Measurements from ENCODE around the gene SMAP1. TPM values are rescaled to one million over a fixed set of nuclear protein-coding genes. Genes with fewer than 3 reads are reported as not detected.

The SMAP1 gene
- total RNA-seq, 4 donors from 2014 or later: 29.4 to 36.6 (median 35.8) TPM

DNA sequence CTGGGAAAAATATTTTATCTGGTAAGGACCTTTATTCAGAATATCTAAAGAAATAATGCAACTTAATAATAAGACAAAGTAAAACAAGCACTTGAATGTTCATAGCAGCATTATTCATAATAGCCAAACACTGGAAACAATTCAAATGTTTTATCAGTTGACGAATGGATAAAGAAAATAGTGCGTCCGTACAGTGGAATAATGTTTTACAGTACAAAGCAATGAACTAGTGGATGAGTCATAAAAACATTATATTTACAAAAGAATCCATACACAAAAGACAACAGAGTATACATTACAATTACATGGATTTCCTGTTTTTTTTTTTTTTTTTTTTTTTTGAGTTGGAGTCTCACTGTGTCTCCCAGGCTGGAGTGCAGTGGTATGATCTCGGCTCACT lies 12.7 kb downstream of the SMAP1 start:
- Histone ChIP-seq H3K4me3 (no peak overlapping the region), H3K36me3 (no peaks in the 10 kb centered on the region), H3K27ac (no peak overlapping the region), H3K9me3 (no peaks in the 10 kb centered on the region), H3K4me1 (peaks cover 41 to 46% of the 10 kb centered on the region in 2 donors), H3K27me3 (no peaks in the 10 kb centered on the region)
- in situ Hi-C loops (cut with MboI; ENCODE audit: low sequenced_read_pairs in 4 of 4): loop anchor here in 3 of 4 donors (5.0 to 10.0 kb wide), 2 partner anchors 126 to 128 kb away; no protein-coding TSS in a partner anchor
- TF ChIP-seq, protein P1, sequence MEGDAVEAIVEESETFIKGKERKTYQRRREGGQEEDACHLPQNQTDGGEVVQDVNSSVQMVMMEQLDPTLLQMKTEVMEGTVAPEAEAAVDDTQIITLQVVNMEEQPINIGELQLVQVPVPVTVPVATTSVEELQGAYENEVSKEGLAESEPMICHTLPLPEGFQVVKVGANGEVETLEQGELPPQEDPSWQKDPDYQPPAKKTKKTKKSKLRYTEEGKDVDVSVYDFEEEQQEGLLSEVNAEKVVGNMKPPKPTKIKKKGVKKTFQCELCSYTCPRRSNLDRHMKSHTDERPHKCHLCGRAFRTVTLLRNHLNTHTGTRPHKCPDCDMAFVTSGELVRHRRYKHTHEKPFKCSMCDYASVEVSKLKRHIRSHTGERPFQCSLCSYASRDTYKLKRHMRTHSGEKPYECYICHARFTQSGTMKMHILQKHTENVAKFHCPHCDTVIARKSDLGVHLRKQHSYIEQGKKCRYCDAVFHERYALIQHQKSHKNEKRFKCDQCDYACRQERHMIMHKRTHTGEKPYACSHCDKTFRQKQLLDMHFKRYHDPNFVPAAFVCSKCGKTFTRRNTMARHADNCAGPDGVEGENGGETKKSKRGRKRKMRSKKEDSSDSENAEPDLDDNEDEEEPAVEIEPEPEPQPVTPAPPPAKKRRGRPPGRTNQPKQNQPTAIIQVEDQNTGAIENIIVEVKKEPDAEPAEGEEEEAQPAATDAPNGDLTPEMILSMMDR (IDR thresholded peaks at IDR 0.05 in 4 of 5, conservative IDR thresholded peaks at IDR 0.05 in 1 of 5): no peak
- TF ChIP-seq POLR2A (IDR thresholded peaks at IDR 0.05): no peak
- intact Hi-C loops (cut with DNase I; ENCODE audit: low total_unique reads): no loop called here
- ATAC-seq: no peak
- no peak for DNase-seq

DNA sequence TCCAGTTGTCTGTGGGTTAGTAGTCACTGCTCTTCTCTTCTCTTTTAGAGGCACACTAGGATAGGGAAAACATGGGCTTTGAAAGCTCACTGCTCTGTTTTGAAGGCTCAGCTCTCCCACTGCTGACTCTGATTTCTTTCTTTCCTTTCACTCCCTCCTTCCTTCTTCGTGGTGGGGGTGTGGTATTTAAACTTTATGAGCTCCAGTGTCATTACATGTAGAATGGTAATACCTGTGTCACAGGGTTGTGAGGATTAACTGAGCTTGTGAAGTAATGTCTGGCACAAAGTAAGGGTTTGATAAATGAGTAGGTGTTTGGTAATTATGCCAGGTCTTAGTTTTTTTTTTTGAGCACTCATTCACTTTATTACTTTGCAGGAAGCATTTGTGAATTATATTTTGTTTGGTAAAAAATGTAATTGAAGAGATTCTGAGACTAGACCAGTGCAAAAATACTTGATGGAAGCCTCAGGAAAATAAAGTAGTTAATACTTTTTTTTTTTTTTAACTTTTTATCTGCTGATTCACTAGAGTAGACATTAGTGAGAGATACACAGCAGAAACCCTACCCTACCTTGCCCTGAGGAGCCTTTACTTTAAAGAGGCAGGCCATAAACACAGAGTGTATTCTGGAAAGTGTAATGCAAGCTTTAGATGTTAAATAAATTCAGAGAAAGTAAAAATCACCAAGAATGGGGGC lies 17.3 kb downstream of the SMAP1 start:
- intact Hi-C loops (cut with DNase I; ENCODE audit: low total_unique reads): loop anchor here (1.0 to 5.0 kb wide), 3 partner anchors 16 to 118 kb away; partner anchors contain the start of gene SDHAF4
- H3K36me3 ChIP-seq: no peaks in the 10 kb centered on the region
- H3K9me3 ChIP-seq: no peaks in the 10 kb centered on the region
- DNase-seq (peak in 1 of 2 donors; percentile 33), ATAC-seq (peak; percentile 97 to 98)
- H3K27me3 ChIP-seq: no peaks in the 10 kb centered on the region
- H3K4me1 ChIP-seq: peaks cover 43 to 51% of the 10 kb centered on the region in 2 donors
- peak overlapping the region; percentile 78 to 85 (median 80) for H3K27ac ChIP-seq
- TF ChIP-seq, protein P1 (IDR thresholded peaks at IDR 0.05 in 4 of 5, conservative IDR thresholded peaks at IDR 0.05 in 1 of 5): no peak
- TF ChIP-seq POLR2A (IDR thresholded peaks at IDR 0.05): peak in 1 of 2 donors; percentile 60
- in situ Hi-C loops (cut with MboI; ENCODE audit: low sequenced_read_pairs in 4 of 4): loop anchor here in 3 of 4 donors (5.0 to 10.0 kb wide), 2 partner anchors 130 to 133 kb away; no protein-coding TSS in a partner anchor
- no peak overlapping the region for H3K4me3 ChIP-seq

DNA sequence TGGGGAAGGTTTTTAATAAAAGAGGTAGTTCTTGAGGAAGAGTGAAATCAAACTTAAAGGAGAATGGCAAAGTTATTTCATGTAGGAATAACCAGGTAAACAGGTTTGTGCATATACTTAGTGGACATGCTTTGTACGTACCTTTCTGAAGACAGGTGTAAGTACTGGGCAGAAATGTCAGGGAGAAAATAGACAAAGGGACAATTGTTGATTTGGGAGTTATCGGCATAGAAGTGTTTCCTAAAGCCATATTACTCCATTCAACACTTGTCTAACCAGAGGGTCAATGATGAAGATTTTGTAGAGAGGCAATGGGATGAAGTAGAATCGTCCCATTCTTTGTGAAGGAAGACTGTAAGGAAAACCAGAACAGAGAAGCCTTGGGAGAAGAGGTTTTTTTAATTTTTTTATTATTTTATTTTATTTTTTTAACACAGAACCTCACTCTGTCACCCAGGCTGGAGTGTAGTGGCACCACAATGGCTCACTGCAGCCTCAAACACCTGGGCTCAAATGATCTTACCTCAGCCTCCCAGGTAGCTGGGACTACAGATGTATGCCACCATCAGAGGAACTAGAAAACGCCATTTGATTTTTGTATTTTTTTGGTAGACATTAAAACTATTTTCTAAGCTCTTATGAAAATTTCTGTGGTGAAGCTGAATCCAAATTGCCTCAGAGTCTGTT lies 18.0 kb downstream of the SMAP1 start:
- in situ Hi-C loops (cut with MboI; ENCODE audit: low sequenced_read_pairs in 4 of 4): loop anchor here in 1 of 4 donors (10.0 kb wide), 1 partner anchor 131 kb away; no protein-coding TSS in a partner anchor
- ATAC-seq: no peak
- H3K36me3 ChIP-seq: no peaks in the 10 kb centered on the region

DNA sequence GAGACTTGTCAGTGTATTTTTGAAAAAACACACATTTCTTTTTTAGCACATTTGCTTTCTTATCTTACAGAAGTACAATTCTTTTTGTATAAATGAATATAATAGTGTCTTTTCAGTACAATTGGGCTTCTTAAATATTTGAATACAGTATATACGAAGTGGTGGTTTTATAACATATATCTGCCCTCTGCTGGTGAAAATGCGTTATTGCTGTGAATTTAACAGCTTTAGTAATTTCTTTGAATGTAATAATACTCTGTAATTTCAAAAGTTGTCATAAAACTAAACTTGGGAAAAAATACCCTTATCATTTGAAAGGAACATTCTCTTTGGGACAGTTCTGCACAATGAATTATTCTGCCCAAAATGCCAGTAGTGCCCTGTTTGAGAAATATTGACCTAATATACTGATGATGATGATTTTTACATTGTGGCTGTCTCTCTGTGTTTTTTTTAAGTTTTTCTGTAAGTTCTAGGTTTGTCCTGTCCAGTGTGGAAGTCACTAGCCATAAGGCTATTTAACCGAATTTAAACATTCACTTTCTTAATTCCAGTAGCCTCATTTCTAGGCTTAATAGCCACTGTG lies 19.0 kb downstream of the SMAP1 start:
- TF ChIP-seq, protein P1 (IDR thresholded peaks at IDR 0.05 in 4 of 5, conservative IDR thresholded peaks at IDR 0.05 in 1 of 5): peak; percentile 68 to 88 (median 79)
- no peak for TF ChIP-seq POLR2A (IDR thresholded peaks at IDR 0.05)
- Histone ChIP-seq H3K4me1 (peaks cover 37 to 49% of the 10 kb centered on the region in 2 donors), H3K27me3 (no peaks in the 10 kb centered on the region), H3K9me3 (no peaks in the 10 kb centered on the region), H3K4me3 (no peak overlapping the region), H3K27ac (peak overlapping the region; percentile 78 to 85 (median 80)), H3K36me3 (no peaks in the 10 kb centered on the region)
- ATAC-seq (no peak), DNase-seq (no peak)
- in situ Hi-C loops (cut with MboI; ENCODE audit: low sequenced_read_pairs in 4 of 4): loop anchor here in 1 of 4 donors (10.0 kb wide), 1 partner anchor 132 kb away; no protein-coding TSS in a partner anchor
- intact Hi-C loops (cut with DNase I; ENCODE audit: low total_unique reads): loop anchor here (1.0 to 5.0 kb wide), 2 partner anchors 119 to 139 kb away; partner anchors contain the start of gene SDHAF4

More for the DNA sequence above, 18.0 kb downstream of the SMAP1 start:
- Histone ChIP-seq H3K9me3 (no peaks in the 10 kb centered on the region), H3K4me3 (no peak overlapping the region), H3K27me3 (no peaks in the 10 kb centered on the region), H3K27ac (peak overlapping the region; percentile 78 to 85 (median 80)), H3K4me1 (peaks cover 39 to 49% of the 10 kb centered on the region in 2 donors)
- DNase-seq: no peak
- intact Hi-C loops (cut with DNase I; ENCODE audit: low total_unique reads): loop anchor here (1.0 to 5.0 kb wide), 4 partner anchors 17 to 138 kb away; partner anchors contain the start of gene SDHAF4
- TF ChIP-seq POLR2A (IDR thresholded peaks at IDR 0.05): no peak
- TF ChIP-seq, protein P1 (IDR thresholded peaks at IDR 0.05 in 4 of 5, conservative IDR thresholded peaks at IDR 0.05 in 1 of 5): no peak
